ENCODE data around the gene TNRC6B.
A peak's percentile ranks its signal among the peaks of the same experiment; 100 is the strongest.
"Not testable (repeated sequence)": the region's sequence is repeated elsewhere in the genome, so short reads cannot be mapped to it uniquely, and the experiment has no call there.

Gene TNRC6B

GRCh38 chr22:40177738-40178416 lies at the start of gene TNRC6B:
TSS of gene TNRC6B (plus strand) at chr22:40177925. CDS start at chr22:40178136, 211 bp downstream.
- peak; percentile 88 for DNase-seq (ENCODE audit: low read depth, low spot score)

- DNase-seq (ENCODE audit: low read depth, low spot score) = no peak
These were observed 48.7 kb upstream of the TNRC6B start for GRCh38 chr22:40128989-40129388.

- no peak for DNase-seq (ENCODE audit: low read depth, low spot score)
These were observed 40.6 kb upstream of the TNRC6B start for GRCh38 chr22:40137132-40137531.

- DNase-seq (ENCODE audit: low read depth, low spot score) = no peak
These were observed 38.9 kb upstream of the TNRC6B start for GRCh38 chr22:40138866-40139265.

GRCh38 chr22:40147388-40148176 lies 30.1 kb upstream of the TNRC6B start:
- no peak for DNase-seq (ENCODE audit: low read depth, low spot score)

- DNase-seq (ENCODE audit: low read depth, low spot score) = no peak
These were observed 24.5 kb upstream of the TNRC6B start for GRCh38 chr22:40153192-40153591.

GRCh38 chr22:40153705-40154104 lies 24.0 kb upstream of the TNRC6B start:
- no peak for DNase-seq (ENCODE audit: low read depth, low spot score)

GRCh38 chr22:40156001-40156516 lies 21.7 kb upstream of the TNRC6B start:
- no peak for DNase-seq (ENCODE audit: low read depth, low spot score)

- not testable (repeated sequence) for DNase-seq (ENCODE audit: low read depth, low spot score)
These were observed 21.0 kb upstream of the TNRC6B start for GRCh38 chr22:40156682-40157081.

- no peak for DNase-seq (ENCODE audit: low read depth, low spot score)
These were observed 20.3 kb upstream of the TNRC6B start for GRCh38 chr22:40157330-40157945.

- DNase-seq (ENCODE audit: low read depth, low spot score) = no peak
These were observed 16.5 kb upstream of the TNRC6B start for GRCh38 chr22:40161194-40161593.

GRCh38 chr22:40165537-40165936 lies 12.2 kb upstream of the TNRC6B start:
- DNase-seq (ENCODE audit: low read depth, low spot score) = not testable (repeated sequence)

GRCh38 chr22:40175611-40176244 lies 2.0 kb upstream of the TNRC6B start:
- no peak for DNase-seq (ENCODE audit: low read depth, low spot score)

- DNase-seq (ENCODE audit: low read depth, low spot score) = no peak
These were observed 596 bp upstream of the TNRC6B start for GRCh38 chr22:40176921-40177737.

- no peak for DNase-seq (ENCODE audit: low read depth, low spot score)
These were observed 988 bp downstream of the TNRC6B start for GRCh38 chr22:40178417-40179409.

- no peak for DNase-seq (ENCODE audit: low read depth, low spot score)
These were observed 1.8 kb downstream of the TNRC6B start for GRCh38 chr22:40179526-40179925.

- no peak for DNase-seq (ENCODE audit: low read depth, low spot score)
These were observed 2.7 kb downstream of the TNRC6B start for GRCh38 chr22:40180403-40180802.

- no peak for DNase-seq (ENCODE audit: low read depth, low spot score)
These were observed 3.6 kb downstream of the TNRC6B start for GRCh38 chr22:40181323-40181722.

GRCh38 chr22:40182231-40182835 lies 4.6 kb downstream of the TNRC6B start:
- DNase-seq (ENCODE audit: low read depth, low spot score) = no peak

All from smooth muscle cell of the brain vasculature (primary cell).